ENCODE results near the gene CDK2AP2. TPM values are rescaled to one million over a fixed set of nuclear protein-coding genes. Genes with fewer than 3 reads are reported as not detected.
"Not testable (repeated sequence)": the region's sequence is repeated elsewhere in the genome, so short reads cannot be mapped to it uniquely, and the experiment has no call there.

Gene CDK2AP2
- total RNA-seq, 1 donor from 2014 or later, result 15.3 TPM

GRCh38 chr11:67466367-67466766 is 41.6 kb downstream of the CDK2AP2 start:
- DNase-seq (ENCODE audit: low read depth in 2 of 2), result no peak

- not testable (repeated sequence) for DNase-seq (ENCODE audit: low read depth in 2 of 2)
These were observed 42.4 kb downstream of the CDK2AP2 start for GRCh38 chr11:67465530-67465929.

GRCh38 chr11:67465189-67465510 is 42.8 kb downstream of the CDK2AP2 start:
- no peak for DNase-seq (ENCODE audit: low read depth in 2 of 2)

- DNase-seq (ENCODE audit: low read depth in 2 of 2), result peak; percentile 55 to 86
These were observed 43.4 kb downstream of the CDK2AP2 start for GRCh38 chr11:67464411-67465188.

GRCh38 chr11:67463680-67464410 is 44.1 kb downstream of the CDK2AP2 start:
- DNase-seq (ENCODE audit: low read depth in 2 of 2), result peak; percentile 37 to 72

GRCh38 chr11:67463186-67463585 is 44.8 kb downstream of the CDK2AP2 start:
- no peak for DNase-seq (ENCODE audit: low read depth in 2 of 2)

GRCh38 chr11:67458266-67458665 is 49.7 kb downstream of the CDK2AP2 start:
- no peak for DNase-seq (ENCODE audit: low read depth in 2 of 2)

- DNase-seq (ENCODE audit: low read depth in 2 of 2), result no peak
These were observed 50.5 kb downstream of the CDK2AP2 start for GRCh38 chr11:67457453-67457852.

Other genes starting within 250 kb of the CDK2AP2 start
- 25.9 and 37.7 TPM in 2 replicates for gene GRK2, start 241.7 kb downstream of the CDK2AP2 start, total RNA-seq
- gene ANKRD13D, start 218.9 kb downstream of the CDK2AP2 start, total RNA-seq, result 17.7 and 24.8 TPM in 2 replicates
- gene SSH3, start 204.6 kb downstream of the CDK2AP2 start, total RNA-seq, result 7.2 and 11.5 TPM in 2 replicates
- gene POLD4, start 154.6 kb downstream of the CDK2AP2 start, total RNA-seq, result 26.2 and 32.4 TPM in 2 replicates
- 1.7 and 2.4 TPM in 2 replicates for gene CLCF1, start 134.6 kb downstream of the CDK2AP2 start, total RNA-seq
- 3.6 and 5.3 TPM in 2 replicates for gene RAD9A, start 116.2 kb downstream of the CDK2AP2 start, total RNA-seq
- 234 and 250 TPM in 2 replicates for gene PPP1CA, start 106.3 kb downstream of the CDK2AP2 start, total RNA-seq
- 0.13 TPM in 2 replicates for gene TBC1D10C, start 104.1 kb downstream of the CDK2AP2 start, total RNA-seq
- gene CARNS1, start 92.5 kb downstream of the CDK2AP2 start, total RNA-seq, result 0.13 and 0.26 TPM in 2 replicates
- gene RPS6KB2, start 79.7 kb downstream of the CDK2AP2 start, total RNA-seq, result 30.5 and 31.5 TPM in 2 replicates
- 0.51 TPM in 1 of 2 replicates, not detected in the other for gene PTPRCAP, start 70.5 kb downstream of the CDK2AP2 start, total RNA-seq
- 117 and 144 TPM in 2 replicates for gene CORO1B, start 64.7 kb downstream of the CDK2AP2 start, total RNA-seq
- not detected in 2 replicates for gene GPR152, start 55.4 kb downstream of the CDK2AP2 start, total RNA-seq
- gene CABP4, start 52.8 kb downstream of the CDK2AP2 start, total RNA-seq, result 0.89 and 1.5 TPM in 2 replicates
- 11.9 and 35.1 TPM in 2 replicates for gene TMEM134, start 38.9 kb downstream of the CDK2AP2 start, total RNA-seq
- gene AIP, start 25.1 kb downstream of the CDK2AP2 start, total RNA-seq, result 79.5 and 104 TPM in 2 replicates
- gene PITPNM1, start 2.8 kb downstream of the CDK2AP2 start, total RNA-seq, result 6.3 and 7.3 TPM in 2 replicates
- not detected in 2 replicates for gene CABP2, start 15.3 kb upstream of the CDK2AP2 start, total RNA-seq
- 721 and 972 TPM in 2 replicates for gene GSTP1, start 75.7 kb upstream of the CDK2AP2 start, total RNA-seq
- gene NDUFV1, start 98.8 kb upstream of the CDK2AP2 start, total RNA-seq, result 161 and 166 TPM in 2 replicates
- gene NUDT8, start 121.8 kb upstream of the CDK2AP2 start, total RNA-seq, result 6.8 and 15.5 TPM in 2 replicates
- gene TBX10, start 131.6 kb upstream of the CDK2AP2 start, total RNA-seq, result not detected in 2 replicates
- not detected in 2 replicates for gene ACY3, start 142.6 kb upstream of the CDK2AP2 start, total RNA-seq
- not detected in 2 replicates for gene ALDH3B2, start 166.5 kb upstream of the CDK2AP2 start, total RNA-seq

Measured in dermis microvascular lymphatic vessel endothelial cell (primary cell).